Adipose tissue (tissue), 3 donors: Measurements from ENCODE around the gene PAGR1. TPM values are rescaled to one million over a fixed set of nuclear protein-coding genes. Genes with fewer than 3 reads are reported as not detected.
A peak's percentile ranks its signal among the peaks of the same experiment; 100 is the strongest.

Experiments used
- H3K27ac ChIP-seq: one replicate; pipeline ENCODE4 v1.5.1; 2013; ENCODE audit warnings: low read depth, low read length
- WGBS, 3 donors: extraction: QIAGEN DNeasy Blood & Tissue Kit; methylation state at CpG; one replicate each; pipeline ENCODE4 v1.1.7; 2013; 5-methylcytosine and 5-hydroxymethylcytosine counted together
- polyA plus RNA-seq, 3 donors: library from polyadenylated mRNA; stranded (reverse); fragments of 200-250 nt; gene quantifications; one replicate each; pipeline ENCODE4 v1.2.3, GENCODE V29; 2013
- donor health status: healthy with polysubstance abuse.
- donor health status: Bipolar disorder and iron deficiency.
- donor health status: healthy.

The PAGR1 gene
- polyA plus RNA-seq, 3 donors = 15.2 to 33.3 (median 18.5) TPM

DNA sequence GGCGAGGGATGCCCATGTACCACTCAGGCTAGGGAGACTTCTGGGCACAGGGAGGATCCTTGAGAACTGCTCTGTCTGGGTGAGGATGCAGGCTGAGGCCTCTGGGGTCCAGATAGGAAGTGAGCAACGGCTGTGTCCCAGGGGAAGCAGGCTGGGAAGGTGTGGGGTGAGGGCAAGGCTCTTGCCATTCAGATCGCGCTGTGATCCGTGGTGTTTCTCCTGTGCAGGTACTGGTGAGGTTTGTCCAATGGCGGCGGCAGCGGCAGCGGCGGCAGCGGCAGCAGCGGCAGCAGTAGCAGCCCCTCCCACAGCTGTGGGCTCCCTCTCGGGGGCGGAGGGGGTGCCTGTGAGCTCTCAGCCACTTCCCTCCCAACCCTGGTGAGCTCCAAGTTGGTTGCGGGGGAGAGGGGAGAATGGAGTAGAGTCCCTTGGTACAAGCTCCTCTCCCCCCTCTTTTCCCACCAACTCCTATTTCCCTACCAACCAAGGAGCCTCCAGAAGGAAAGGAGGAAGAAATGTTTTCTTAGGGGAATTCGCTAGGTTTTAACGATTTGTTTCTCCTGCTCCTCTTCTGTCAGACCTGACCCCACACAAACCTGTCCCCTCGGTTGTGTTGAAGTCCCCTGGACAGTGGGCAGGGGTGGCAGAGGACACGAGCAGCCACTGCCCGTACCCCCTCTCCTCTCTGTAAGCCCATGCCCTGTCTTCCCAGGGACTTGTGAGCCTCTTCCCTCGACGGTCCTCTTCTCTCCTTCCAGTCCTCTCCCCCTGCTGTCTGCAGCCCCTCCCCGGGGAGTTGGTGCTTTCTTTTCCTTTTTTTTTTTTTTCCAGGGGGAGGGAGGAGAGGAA is 5.9 kb upstream of the PAGR1 start:
- WGBS, 3 donors = 58 to 69% (median 62%) methylated on average over 21 to 23 of the region's 23 CpGs
- H3K27ac ChIP-seq = no peak overlapping the region

DNA sequence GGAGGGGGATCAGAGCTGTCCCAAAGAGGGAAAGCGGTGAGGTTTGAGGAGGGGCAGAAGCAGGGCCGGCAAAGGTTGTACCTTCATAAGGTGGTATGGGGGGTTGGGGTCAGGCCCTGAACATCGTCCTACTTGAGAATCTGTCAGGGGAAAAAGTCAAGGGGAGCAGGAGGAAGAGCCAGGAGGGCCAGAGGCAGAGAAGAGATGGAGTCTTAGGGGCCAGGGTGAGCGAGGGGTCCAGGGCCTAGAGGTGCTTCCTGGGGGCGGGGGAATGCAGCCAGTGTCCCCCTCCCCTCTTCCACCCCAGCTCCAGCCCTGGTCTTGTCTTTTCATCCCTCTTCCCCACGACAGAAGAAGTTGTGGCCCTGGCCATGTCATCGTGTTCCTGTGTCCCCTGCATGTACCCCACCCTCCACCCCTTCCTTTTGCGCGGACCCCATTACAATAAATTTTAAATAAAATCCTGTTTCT is 5.2 kb upstream of the PAGR1 start:
- no peak overlapping the region for H3K27ac ChIP-seq
- WGBS, 3 donors = 32 to 42% (median 36%) methylated on average over 9 of the region's 9 CpGs

DNA sequence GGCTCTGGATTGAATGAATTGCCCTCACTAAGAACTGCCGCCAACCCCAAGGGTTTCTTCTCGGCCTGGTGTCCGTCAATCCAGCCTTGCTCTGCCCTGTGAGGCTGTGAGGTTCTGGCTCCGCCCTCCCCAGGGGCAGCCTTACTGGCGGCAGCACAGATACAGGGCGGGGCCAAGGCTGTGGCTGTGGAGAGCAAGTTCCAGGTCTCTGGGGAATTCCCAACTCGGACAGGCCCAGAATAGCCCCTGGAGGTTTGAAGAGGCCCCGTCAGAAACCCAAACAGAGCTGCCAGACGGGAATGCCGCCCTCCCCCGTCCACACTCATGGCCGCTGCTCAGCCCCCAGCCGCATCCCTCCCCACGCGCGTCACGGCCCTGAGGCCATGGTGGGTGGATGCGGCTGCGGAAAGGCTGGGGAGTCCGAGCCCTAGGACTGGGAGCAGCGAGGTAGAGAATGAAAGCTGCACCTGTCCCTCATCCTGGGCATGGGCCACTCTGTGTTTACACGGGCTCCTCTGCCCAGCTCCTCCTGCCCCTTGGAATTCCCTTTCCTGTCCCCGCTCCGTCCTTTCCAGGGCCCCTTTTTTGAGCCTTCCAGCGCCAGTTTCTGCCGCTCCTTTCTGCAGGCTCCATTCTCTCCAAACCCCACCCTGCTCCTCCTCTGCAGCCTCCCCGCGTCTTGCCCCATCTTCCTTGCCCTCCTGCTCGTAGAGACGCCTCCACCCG is 4.6 kb upstream of the PAGR1 start:
- WGBS, 3 donors = 1% methylated on average over 29 to 31 of the region's 31 CpGs
- H3K27ac ChIP-seq = no peak overlapping the region

DNA sequence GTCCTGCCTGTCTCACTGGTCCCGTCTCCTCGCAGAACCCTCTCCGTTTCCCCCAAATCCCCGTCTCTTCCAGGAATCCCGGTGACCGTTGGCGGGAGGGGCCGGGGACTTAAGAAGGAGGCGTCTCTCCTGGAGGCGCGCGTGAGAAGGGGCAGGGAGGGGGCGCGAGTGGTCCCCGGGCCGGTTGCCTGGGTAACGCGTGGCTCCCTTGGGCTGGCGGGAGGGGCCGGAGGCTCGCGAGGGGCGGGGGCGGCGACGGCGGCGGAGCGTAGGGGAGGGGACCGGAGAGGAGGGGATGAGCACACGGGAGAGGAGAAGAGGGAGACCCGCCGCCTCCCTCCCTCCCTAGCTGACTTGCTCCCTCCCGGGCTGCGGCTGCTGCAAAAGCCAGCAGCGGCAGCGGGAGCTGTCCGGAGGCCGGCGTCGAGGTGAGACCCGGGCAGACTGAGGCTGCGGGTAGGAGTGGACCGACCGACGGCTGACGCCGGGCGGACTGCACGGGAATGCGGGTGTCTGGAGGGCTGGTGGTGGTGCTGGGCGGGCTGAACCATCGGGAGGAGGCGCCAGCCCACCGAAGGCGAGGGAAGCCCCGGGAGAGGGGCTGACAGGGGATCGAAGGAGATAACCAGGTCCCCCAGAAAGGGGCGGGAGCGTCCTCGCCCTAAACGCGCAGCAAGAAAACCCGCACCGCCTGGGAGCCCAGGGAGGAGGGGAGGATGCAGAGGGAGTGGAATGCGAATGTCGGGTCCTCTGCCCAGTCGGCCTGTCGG is 3.9 kb upstream of the PAGR1 start, which contains the start of gene PRRT2:
PRRT2 (plus strand) TSS at position 298 of the 770 bp plus-strand sequence. CDS start 862 bp downstream, outside the sequence.
- 4 to 5% (median 4%) methylated on average over 57 to 69 of the region's 69 CpGs for WGBS, 3 donors
- H3K27ac ChIP-seq = no peak within 1 kb of the TSS

DNA sequence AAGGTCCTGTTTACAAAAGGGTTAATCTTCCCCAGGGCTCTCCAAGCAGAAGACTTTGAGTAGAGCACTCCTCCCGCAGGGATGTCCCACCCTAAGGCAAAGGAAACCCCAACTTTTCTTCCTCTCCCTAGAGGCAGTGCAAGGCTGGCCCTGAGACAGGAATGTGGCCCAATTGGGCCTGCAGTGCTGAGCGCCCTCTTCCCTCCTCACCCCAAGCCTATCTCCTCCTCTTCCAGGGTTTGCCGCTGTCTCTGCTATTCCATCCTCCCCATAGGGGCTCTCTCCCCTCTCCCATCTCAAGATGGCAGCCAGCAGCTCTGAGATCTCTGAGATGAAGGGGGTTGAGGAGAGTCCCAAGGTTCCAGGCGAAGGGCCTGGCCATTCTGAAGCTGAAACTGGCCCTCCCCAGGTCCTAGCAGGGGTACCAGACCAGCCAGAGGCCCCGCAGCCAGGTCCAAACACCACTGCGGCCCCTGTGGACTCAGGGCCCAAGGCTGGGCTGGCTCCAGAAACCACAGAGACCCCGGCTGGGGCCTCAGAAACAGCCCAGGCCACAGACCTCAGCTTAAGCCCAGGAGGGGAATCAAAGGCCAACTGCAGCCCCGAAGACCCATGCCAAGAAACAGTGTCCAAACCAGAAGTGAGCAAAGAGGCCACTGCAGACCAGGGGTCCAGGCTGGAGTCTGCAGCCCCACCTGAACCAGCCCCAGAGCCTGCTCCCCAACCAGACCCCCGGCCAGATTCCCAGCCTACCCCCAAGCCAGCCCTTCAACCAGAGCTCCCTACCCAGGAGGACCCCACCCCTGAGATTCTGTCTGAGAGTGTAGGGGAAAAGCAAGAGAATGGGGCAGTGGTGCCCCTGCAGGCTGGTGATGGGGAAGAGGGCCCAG is 3.0 kb upstream of the PAGR1 start:
- H3K27ac ChIP-seq = no peak overlapping the region
- 68 to 80% (median 80%) methylated on average over 9 of the region's 9 CpGs for WGBS, 3 donors

DNA sequence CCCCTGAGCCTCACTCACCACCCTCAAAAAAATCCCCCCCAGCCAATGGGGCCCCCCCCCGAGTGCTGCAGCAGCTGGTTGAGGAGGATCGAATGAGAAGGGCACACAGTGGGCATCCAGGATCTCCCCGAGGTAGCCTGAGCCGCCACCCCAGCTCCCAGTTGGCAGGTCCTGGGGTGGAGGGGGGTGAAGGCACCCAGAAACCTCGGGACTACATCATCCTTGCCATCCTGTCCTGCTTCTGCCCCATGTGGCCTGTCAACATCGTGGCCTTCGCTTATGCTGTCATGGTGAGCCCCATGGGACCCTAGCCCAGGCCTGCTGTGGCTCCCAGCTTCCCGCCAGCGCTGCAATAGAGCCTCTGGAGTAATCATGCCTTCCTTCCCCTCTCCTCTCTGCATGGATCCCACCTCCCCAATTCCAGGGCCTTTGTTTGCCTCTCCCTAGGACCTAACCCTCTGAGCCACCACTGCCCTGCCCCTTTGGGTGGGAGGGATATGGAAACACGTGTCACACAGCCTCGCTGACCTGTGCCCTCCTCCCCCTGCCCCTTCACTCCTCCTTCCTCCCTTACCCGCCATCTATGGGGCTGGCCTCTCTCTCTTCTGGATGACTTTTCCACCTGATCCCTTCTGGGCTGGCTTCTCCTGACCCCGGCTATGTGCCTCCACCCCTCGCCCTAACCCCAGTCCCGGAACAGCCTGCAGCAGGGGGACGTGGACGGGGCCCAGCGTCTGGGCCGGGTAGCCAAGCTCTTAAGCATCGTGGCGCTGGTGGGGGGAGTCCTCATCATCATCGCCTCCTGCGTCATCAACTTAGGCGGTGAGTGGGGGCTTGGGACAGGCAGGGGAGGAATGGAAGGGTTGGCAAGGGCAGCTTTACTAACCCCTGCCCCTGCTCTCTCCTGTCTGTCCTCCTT is 2.0 kb upstream of the PAGR1 start:
- no peak overlapping the region for H3K27ac ChIP-seq

DNA sequence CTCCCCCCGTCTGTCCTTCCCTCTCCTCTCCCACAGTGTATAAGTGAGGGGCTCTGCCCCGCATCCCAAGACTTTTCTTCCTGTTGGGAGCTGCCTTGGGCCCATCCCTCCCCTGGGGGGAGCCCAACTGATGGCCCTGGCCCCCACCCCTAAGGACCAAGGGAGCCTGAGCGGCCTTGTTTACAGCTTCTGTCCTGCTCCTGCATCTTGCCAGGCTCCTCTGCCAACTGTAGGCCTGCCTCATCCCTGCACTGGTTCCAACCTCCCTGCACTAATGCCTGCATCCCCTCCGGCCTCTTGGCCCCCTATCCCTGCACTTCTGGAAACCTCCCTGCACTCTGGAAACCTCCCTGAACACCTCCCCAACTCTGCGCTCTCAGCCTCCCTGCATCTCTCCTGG is 1.4 kb upstream of the PAGR1 start:
- 86 to 92% (median 90%) methylated on average over 4 to 5 of the region's 5 CpGs for WGBS, 3 donors

More for the DNA sequence above, 2.0 kb upstream of the PAGR1 start:
- WGBS, 3 donors = 73 to 84% (median 77%) methylated on average over 21 to 24 of the region's 24 CpGs

DNA sequence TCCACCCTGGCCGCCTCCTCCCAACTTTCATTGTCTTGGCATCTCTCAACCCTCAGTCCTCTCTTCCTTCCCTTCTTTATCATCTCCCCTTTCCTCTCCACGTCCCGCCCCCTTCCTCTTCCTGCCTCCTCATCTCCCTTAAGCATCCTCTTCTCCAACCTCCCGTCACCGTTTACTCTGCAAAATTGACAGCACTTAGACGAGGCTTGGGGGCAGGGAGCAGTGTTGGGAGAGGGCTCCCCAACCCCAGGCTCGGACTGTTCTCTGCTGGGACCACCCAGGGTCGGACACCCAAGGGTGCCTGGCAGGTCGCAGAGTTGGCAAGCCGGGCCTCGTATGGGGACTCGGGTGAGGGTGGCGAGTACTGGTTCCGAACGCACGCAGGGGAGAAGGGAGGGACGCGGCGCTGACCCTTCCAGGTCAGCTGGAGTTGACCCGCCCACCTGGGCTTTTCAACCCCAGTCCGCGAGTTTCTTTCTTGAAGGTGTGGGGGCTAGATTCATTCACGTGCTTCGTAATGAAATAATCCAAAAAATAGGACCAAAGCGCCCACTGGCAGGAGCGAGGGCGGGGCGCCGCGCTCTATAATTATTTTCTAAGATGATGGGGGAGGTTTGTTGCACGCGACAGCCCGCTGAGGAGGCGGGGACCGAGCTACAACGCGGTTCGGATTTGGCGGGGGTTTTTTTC is 775 bp upstream of the PAGR1 start:
- no peak overlapping the region for H3K27ac ChIP-seq
- WGBS, 3 donors = 3 to 13% (median 4%) methylated on average over 35 to 39 of the region's 39 CpGs

More for the DNA sequence above, 1.4 kb upstream of the PAGR1 start:
- no peak overlapping the region for H3K27ac ChIP-seq

DNA sequence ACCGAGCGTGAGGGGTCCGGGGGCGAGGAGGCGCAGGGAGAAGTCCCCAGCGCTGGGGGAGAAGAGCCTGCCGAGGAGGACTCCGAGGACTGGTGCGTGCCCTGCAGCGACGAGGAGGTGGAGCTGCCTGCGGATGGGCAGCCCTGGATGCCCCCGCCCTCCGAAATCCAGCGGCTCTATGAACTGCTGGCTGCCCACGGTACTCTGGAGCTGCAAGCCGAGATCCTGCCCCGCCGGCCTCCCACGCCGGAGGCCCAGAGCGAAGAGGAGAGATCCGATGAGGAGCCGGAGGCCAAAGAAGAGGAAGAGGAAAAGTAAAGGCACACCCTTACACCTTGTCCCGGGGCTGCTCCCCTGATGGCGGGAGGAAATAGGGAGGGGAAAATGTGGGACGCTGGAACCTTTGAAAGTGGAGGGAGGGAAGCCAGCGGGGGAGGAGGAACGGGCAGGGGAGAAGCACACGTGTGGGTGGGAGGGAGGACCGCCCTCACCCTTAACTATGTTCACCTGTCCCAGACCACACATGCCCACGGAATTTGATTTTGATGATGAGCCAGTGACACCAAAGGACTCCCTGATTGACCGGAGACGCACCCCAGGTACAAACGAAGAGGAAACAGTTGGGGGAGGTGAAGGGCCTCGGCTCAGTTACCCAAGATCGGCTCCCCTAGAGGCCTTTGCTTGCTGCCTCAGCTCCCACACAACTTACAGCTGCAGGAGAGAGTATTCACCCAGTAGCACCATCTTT is 916 bp downstream of the PAGR1 start:
- WGBS, 3 donors = 1 to 5% (median 4%) methylated on average over 34 to 37 of the region's 37 CpGs
- H3K27ac ChIP-seq = peak overlapping the region; percentile 34

DNA sequence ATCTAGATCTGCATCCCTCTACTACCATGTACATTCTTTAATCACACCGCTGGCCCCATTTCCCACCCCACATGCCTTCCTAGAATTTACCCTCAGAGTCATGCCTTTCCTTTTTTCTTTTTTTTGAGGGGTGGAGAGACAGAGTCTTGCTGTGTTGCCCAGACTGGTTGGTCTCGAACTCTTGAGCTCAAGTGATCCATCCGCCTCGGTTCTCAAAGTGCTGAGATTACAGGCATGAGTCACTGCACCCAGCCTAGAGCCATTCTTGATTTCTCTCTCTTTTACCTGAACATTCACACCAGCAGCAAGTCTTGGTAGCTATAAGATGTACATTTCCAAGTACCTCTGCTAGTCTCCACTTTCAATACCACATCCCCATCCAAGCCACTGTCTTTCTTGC is 2.1 kb downstream of the PAGR1 start:
- WGBS, 3 donors = 77 to 94% (median 92%) methylated on average over 4 of the region's 4 CpGs
- no peak overlapping the region for H3K27ac ChIP-seq

DNA sequence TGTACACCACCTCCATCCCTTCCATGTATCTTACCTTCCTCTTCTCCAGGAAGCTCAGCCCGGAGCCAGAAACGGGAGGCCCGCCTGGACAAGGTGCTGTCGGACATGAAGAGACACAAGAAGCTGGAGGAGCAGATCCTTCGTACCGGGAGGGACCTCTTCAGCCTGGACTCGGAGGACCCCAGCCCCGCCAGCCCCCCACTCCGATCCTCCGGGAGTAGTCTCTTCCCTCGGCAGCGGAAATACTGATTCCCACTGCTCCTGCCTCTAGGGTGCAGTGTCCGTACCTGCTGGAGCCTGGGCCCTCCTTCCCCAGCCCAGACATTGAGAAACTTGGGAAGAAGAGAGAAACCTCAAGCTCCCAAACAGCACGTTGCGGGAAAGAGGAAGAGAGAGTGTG is 3.6 kb downstream of the PAGR1 start:
- no peak overlapping the region for H3K27ac ChIP-seq
- whole genome bisulfite sequencing, 3 donors = 63 to 81% (median 75%) methylated on average over 15 of the region's 15 CpGs

DNA sequence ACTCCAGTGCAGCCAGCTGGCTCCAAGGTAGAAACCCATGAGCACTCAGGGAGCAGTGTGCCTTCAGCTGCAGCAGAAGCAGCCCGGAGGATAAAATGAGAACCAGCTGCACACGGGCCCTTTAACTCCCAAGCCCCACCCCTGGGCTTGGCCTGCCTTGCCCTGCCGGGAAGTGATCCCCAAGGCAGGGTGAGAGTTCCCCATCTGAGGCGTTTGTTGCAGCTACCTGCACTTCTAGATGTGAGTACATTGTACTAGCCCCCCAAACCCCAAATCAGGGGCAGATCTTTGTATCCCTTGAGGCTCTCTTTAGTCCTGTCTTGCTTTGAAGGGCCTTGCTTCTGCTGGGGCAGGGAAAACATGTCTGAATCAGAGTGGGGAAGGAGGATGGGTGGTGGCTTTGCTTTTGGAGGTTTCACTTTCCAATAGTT is 4.3 kb downstream of the PAGR1 start, which contains the start of gene MVP:
MVP (plus strand) TSS at position 192 of the 431 bp plus-strand sequence. CDS start 10,088 bp downstream, outside the sequence.
- 0% methylated on average over 4 of the region's 4 CpGs for WGBS, 3 donors
- peak within 1 kb of the TSS; percentile 68 for H3K27ac ChIP-seq

DNA sequence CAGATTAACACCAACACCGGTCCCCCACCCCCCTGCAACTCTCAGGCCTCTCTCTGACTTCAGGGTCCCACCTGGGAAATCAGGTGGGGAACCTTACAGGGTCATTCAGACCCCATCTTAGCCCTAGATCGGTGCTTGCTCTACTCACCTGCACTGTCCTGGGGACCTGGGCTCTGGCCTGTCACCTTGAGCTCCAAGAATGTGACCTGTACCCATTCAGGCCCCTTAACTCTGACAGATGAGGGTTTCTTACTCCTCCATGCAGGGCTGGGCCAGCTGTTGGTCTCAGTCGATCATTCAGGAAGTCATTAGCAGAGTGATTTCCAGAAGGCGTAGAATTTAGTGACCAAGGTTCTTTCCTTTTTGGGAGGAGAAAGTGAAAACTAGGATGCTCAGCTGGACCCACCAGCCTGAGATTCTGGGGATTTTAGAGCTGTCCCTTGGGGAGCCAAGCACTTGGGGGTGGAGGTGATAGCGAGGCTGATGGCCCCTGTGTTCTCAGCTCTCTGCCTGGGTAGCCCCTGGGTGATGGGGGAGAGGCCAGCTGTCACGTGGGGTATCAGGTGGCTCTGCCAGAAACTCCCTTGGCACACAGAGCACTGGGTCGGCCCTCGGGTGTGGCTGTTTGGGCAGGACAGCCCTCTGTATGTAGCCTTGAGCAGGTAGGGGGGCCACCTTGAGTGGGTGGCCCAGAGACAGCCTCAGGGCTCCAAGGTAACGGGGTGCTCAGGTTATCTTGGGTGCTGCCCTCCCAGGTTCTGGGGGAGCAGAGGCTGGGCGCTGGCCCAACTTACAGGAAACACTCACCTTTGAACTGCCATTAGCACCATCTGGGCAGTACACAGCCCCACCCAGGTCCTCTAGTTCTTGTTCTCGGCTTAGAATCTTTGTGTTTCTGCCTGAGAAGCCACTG is 5.0 kb downstream of the PAGR1 start:
- peak overlapping the region; percentile 68 for H3K27ac ChIP-seq
- WGBS, 3 donors = 10 to 19% (median 19%) methylated on average over 11 of the region's 11 CpGs

DNA sequence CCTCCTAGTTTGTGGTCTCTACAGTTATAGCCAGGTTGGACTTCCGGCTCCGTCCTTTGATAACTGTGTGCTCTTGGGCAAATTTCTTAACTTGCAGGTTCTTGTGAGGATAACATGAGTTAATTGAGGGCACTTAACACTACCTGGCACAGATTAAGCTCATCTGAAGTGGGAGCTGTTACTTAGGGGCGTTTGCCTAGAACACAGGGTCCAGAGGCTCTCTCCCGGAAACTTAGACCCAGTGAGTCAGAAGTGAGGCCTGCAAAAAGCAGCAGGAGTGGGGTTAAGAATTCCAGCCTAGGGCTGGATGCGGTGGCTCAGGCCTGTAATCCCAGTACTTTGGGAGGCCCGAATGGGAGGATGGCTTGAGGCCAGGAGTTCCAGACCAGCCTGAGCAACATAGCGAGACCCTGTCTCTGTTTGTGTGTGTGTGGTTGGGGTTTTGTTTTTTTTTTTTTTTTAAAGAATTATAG is 5.7 kb downstream of the PAGR1 start:
- H3K27ac ChIP-seq = peak overlapping the region; percentile 68
- 20 to 46% (median 40%) methylated on average over 7 of the region's 7 CpGs for WGBS, 3 donors
